Activated naive CD4-positive, alpha-beta T cell treated with anti-CD3 and anti-CD28 coated beads, Interleukin-2, amount 10 ng/mL, durations not matched to agents 7 days and 5 days (primary cell): Measurements from ENCODE around the gene ARHGAP20.
"Not testable (repeated sequence)": the region's sequence is repeated elsewhere in the genome, so short reads cannot be mapped to it uniquely, and the experiment has no call there.

Source experiments
- CTCF ChIA-PET: fragments of 350-600 bp; sonication (Branson Sonifier 250); formaldehyde crosslinking; loops from one replicate; lab custom pipeline; 2021; ENCODE audit warnings: antibody characterized with exemption; lab: Charles Lee
- DNase-seq: peaks from one replicate; pipeline ENCODE4 v3.0.0-alpha.2; 2020
- H3K27ac Mint-ChIP-seq: one replicate; pipeline ENCODE4 v1.8.0; 2021; ENCODE audit warnings: mild to moderate bottlenecking, moderate library complexity, mixed read lengths
- H3K27me3 Mint-ChIP-seq: one replicate; pipeline ENCODE4 v1.8.0; 2021; ENCODE audit warnings: mild to moderate bottlenecking, mixed read lengths
- H3K36me3 Mint-ChIP-seq: one replicate; pipeline ENCODE4 v1.8.0; 2021; ENCODE audit warnings: mixed read lengths
- H3K4me1 Mint-ChIP-seq: one replicate; pipeline ENCODE4 v1.8.0; 2021; ENCODE audit warnings: mixed read lengths
- H3K4me3 Mint-ChIP-seq: one replicate; pipeline ENCODE4 v1.8.0; 2021; ENCODE audit warnings: mild to moderate bottlenecking, moderate library complexity, mixed read lengths
- H3K9me3 Mint-ChIP-seq: one replicate; pipeline ENCODE4 v1.8.0; 2021; ENCODE audit warnings: mixed read lengths

Gene ARHGAP20

DNA sequence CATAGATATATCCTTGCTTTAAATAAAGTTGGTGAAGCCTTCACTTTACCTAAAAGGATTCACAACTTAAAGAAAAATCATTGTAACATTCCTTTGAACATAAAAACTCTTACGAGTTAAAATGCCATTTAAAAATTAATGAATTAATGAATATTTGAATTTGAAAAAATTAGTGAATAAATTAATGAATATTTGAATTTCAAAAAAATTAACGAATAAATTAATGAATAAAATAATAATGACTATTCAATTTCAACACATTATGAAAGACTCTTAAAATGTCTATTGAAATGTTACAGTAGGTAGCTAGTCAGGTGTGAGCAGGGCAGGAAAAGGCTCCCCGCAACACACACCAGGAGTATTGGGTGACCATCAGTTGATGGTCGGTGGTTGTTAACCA lies 22.9 kb downstream of the ARHGAP20 start:
- H3K4me1 Mint-ChIP-seq: no peaks in the 10 kb centered on the region
- H3K27me3 Mint-ChIP-seq: no peaks in the 10 kb centered on the region
- no peaks in the 10 kb centered on the region for H3K9me3 Mint-ChIP-seq
- H3K4me3 Mint-ChIP-seq: no peak overlapping the region
- no peak for DNase-seq
- no peaks in the 10 kb centered on the region for H3K36me3 Mint-ChIP-seq
- no peak overlapping the region for H3K27ac Mint-ChIP-seq
- CTCF ChIA-PET: no interaction called here

DNA sequence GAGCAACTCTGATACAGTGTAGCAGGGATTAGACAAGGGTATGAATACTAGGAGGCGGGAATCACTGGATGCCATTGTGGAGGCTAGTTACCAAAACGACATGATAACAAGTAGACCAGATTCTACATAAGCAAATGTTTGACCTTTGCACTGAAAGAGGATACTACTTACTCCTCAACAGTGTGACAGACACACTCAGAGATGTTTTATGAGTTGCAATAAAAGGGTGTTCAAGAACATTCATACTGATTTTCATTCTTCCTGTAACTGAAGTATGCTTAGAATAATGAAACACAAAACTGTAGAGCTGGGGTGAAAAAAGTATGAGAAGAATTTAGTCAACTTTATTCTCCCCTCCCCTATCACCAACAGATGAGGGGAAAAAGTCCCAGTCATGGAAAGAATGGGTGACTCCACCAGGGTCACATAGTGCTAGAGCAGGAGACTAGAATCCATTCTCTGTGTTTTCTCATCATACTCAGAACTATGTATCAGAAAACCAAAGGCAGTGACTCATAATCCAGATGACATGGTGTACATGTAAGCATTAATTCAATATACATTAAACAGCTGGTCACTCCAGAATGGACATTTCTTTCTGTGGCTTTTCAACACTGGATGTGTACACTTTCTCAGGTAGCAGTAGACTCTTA lies 32.8 kb downstream of the ARHGAP20 start:
- Mint-ChIP-seq H3K4me1 (no peaks in the 10 kb centered on the region), H3K27me3 (no peaks in the 10 kb centered on the region), H3K4me3 (no peak overlapping the region), H3K27ac (no peak overlapping the region), H3K9me3 (no peaks in the 10 kb centered on the region), H3K36me3 (no peaks in the 10 kb centered on the region)
- CTCF ChIA-PET: no interaction called here
- DNase-seq: no peak

DNA sequence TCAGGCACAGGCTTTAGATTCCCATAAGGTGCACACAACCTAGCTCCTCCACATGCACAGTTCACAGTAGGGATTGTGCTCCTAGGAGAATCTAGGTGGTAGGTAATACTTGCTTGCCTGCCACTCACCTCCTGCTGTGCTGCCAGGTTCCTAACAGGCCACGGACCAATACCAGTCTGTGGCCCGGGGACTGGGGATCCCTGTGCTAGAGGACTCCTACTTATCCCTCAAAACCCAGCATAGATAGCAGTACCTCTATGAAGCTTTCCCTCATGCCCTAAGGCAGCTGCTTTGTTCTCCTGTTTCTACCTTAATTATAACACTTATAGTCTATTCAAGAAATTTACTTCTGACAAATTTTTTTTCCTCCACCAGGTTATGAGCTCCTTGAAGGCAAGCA lies 36.7 kb downstream of the ARHGAP20 start:
- H3K9me3 Mint-ChIP-seq: no peaks in the 10 kb centered on the region
- H3K4me1 Mint-ChIP-seq: no peaks in the 10 kb centered on the region
- no peak overlapping the region for H3K4me3 Mint-ChIP-seq
- H3K27me3 Mint-ChIP-seq: no peaks in the 10 kb centered on the region
- H3K36me3 Mint-ChIP-seq: no peaks in the 10 kb centered on the region
- CTCF ChIA-PET: no interaction called here
- DNase-seq: no peak
- no peak overlapping the region for H3K27ac Mint-ChIP-seq

DNA sequence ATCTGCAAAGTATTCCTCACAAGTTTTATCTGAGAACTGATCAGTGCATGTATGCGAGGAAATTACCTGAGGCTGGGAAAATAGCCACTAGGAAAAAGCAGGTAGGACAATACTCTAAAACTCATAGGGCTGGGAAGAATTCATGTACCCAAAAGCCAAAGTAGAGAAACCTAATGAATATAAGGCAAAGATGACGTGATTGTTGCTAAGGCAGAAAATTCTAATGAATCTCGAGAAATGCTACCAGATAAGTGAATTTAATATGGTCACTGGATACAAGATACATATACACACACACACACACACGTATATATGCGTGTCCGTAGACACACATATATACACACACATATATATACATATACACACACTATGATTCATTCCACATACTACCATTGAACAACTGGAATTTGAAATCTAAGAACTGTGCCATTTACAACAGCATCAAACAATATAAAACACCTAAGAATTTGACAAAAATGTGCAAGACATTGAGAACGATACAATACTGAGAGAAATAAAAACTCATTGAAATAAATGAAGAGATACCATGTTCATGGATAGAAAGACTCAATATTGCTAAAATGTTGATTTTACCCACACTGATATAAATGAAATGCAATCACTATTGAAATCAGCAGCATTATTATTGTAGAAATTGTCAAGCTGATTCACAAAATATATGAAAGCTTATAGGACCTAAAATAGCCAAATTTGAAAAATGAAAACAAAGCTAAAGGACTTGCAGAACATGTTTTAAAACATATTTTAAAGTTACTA lies 46.4 kb downstream of the ARHGAP20 start:
- no peaks in the 10 kb centered on the region for H3K9me3 Mint-ChIP-seq
- H3K27me3 Mint-ChIP-seq: no peaks in the 10 kb centered on the region
- CTCF ChIA-PET: no interaction called here
- H3K4me3 Mint-ChIP-seq: no peak overlapping the region
- no peaks in the 10 kb centered on the region for H3K36me3 Mint-ChIP-seq
- H3K27ac Mint-ChIP-seq: no peak overlapping the region
- no peaks in the 10 kb centered on the region for H3K4me1 Mint-ChIP-seq
- no peak for DNase-seq

DNA sequence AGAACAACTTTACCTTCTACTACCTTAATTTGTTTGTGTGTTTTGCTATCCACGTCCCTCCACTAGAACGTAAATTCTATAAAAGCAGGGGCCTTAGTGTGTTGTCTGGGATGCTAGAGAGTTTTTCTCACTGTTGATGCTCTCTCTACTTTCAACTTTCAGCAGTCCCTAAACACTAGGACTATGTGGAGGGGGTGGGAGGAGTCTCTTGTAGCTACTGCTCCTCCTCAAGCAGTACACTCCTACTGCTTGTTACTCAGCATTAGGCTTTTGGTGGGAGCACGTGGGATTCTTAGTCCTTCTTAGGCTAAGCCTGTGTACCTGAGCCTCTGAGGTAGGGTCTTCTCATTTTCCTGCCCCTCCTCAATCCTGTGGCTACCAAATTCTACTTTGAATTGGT lies 56.3 kb downstream of the ARHGAP20 start:
- no peak for DNase-seq
- Mint-ChIP-seq H3K4me1 (no peaks in the 10 kb centered on the region), H3K4me3 (no peak overlapping the region), H3K27me3 (peaks cover 4% of the 10 kb centered on the region), H3K36me3 (no peaks in the 10 kb centered on the region), H3K9me3 (peaks cover 2% of the 10 kb centered on the region), H3K27ac (no peak overlapping the region)
- CTCF ChIA-PET: no interaction called here

DNA sequence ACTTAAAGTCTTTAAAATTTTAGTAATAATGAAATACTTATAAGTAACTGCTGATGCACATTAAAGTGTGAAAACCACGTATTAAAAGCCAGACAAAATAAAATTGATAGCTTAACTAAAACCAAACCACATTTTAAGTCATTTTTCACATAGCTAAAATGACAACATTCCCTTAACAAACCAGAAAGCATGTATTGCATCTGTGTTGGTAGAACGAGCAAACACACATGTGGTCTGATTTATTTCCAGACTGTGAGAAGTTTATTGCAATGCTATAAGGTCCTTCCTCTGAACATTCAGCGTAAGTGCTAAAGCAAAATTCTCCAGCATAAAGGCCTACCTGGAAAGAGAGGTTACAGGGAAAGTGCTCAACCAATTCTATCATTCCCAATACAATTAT lies 57.8 kb downstream of the ARHGAP20 start:
- Mint-ChIP-seq H3K9me3 (peaks cover 5% of the 10 kb centered on the region), H3K4me1 (no peaks in the 10 kb centered on the region), H3K4me3 (no peak overlapping the region), H3K27me3 (peaks cover 4% of the 10 kb centered on the region), H3K27ac (no peak overlapping the region), H3K36me3 (no peaks in the 10 kb centered on the region)
- CTCF ChIA-PET: no interaction called here
- no peak for DNase-seq

DNA sequence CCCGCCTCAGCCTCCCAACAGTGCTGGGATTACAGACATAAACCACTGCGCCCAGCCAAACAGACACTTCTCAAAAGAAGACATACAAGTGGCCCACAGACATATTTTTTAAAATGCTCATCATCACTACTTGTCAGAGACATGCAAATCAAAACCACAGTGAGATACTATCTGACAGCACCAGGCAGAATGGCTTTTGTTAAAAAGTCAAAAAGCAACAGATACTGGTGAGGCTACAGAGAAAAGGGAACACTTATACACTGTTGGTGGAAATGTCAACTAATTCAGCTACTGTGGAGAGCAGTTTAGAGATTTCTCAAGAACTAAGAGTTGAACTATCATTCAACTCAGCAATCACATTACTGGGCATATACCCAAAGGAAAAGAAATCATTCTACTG lies 67.0 kb downstream of the ARHGAP20 start:
- Mint-ChIP-seq H3K27me3 (no peaks in the 10 kb centered on the region), H3K27ac (no peak overlapping the region), H3K36me3 (no peaks in the 10 kb centered on the region), H3K4me3 (no peak overlapping the region), H3K4me1 (no peaks in the 10 kb centered on the region), H3K9me3 (no peaks in the 10 kb centered on the region)
- CTCF ChIA-PET: no interaction called here
- no peak for DNase-seq

DNA sequence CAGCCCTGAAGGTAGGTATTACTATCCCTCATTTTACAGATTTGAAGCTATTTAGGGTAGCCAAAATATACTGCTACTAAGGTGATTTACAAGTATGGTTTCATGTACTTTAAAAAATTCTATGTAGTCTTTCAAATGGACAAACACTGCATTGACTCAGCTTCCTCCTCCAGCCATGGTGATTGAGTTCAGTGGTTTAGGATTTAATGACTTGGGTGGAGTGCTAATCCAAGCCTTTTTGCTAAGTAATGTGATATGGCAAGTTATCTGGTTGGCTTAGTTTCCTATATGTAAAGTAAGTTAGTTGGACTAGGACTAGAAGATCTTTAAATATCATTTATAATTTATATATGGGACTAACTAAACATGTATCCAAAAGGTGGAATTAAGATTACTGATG lies 77.9 kb downstream of the ARHGAP20 start:
- Mint-ChIP-seq H3K27ac (no peak overlapping the region), H3K9me3 (no peaks in the 10 kb centered on the region), H3K4me3 (no peak overlapping the region), H3K27me3 (peaks cover 3% of the 10 kb centered on the region), H3K4me1 (no peaks in the 10 kb centered on the region), H3K36me3 (no peaks in the 10 kb centered on the region)
- DNase-seq: no peak
- CTCF ChIA-PET: no interaction called here

DNA sequence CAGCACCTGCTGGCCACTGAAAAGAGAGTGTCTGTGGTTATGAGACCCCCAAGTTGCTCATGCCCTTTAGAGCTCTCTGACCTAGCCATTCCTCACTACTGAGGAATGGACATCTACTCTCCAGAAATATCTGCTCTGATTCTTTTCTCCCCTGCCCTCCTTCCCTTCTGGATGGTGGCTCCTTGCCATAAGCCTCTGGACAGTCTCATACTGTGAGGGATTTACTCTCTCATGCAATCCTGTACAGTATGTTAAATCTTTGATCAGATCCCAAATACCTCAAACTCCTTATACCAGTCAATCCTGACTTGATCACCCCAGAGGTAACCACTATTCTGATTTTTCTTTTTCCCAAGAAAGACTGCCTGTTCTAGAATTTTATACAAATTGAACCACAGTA lies 80.7 kb downstream of the ARHGAP20 start:
- Mint-ChIP-seq H3K27me3 (peaks cover 3% of the 10 kb centered on the region), H3K4me1 (no peaks in the 10 kb centered on the region), H3K9me3 (no peaks in the 10 kb centered on the region), H3K27ac (no peak overlapping the region), H3K36me3 (no peaks in the 10 kb centered on the region), H3K4me3 (no peak overlapping the region)
- CTCF ChIA-PET: no interaction called here
- no peak for DNase-seq

DNA sequence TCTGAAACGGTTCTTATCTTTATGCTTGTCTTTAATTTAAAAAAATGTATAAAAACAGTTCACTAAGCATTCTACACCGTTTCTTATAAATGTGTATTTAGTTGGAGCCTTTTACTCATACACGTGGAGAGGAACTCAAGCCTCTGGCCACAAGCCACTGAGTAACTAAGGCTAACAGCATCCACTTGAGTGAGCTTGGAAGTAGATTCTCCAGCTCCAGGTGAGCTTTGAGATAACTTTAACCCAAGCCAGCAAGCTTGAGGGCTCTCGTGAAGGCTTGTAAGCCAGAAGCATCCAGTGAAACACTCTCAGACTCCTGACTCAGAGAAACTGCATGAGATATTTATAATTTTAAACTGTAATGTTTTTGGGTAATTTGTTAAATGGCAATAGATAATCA lies 82.6 kb downstream of the ARHGAP20 start:
- H3K27ac Mint-ChIP-seq: no peak overlapping the region
- H3K4me3 Mint-ChIP-seq: no peak overlapping the region
- no peak for DNase-seq
- no peaks in the 10 kb centered on the region for H3K9me3 Mint-ChIP-seq
- no peaks in the 10 kb centered on the region for H3K4me1 Mint-ChIP-seq
- CTCF ChIA-PET: no interaction called here
- H3K27me3 Mint-ChIP-seq: peaks cover 3% of the 10 kb centered on the region
- no peaks in the 10 kb centered on the region for H3K36me3 Mint-ChIP-seq

DNA sequence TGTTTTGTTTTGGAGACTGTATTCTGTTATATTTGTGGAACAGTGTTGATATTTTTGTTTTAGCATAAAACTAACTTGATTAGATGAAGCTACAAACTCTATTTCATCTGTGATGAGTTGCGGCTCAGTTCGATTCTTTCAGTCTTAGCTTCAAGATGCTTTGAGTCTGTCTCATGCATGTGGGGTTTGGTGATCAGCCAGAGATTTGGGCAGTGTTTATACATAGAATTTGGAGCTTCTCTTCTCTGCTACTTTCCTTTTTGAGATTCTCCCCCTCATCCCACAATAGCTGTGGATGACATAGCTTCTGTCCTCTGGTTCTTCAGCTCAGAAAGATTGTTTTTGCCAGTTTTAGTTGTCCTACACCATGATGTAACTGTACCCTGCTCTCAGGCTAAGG lies 90.4 kb downstream of the ARHGAP20 start:
- no peaks in the 10 kb centered on the region for H3K27me3 Mint-ChIP-seq
- H3K9me3 Mint-ChIP-seq: no peaks in the 10 kb centered on the region
- no peaks in the 10 kb centered on the region for H3K4me1 Mint-ChIP-seq
- no peak for DNase-seq
- H3K27ac Mint-ChIP-seq: no peak overlapping the region
- CTCF ChIA-PET: interaction anchor here (0.6 kb wide), 1 partner anchor 313 kb away, joined by 3 read pairs; no protein-coding TSS in a partner anchor
- H3K4me3 Mint-ChIP-seq: no peak overlapping the region
- H3K36me3 Mint-ChIP-seq: no peaks in the 10 kb centered on the region

DNA sequence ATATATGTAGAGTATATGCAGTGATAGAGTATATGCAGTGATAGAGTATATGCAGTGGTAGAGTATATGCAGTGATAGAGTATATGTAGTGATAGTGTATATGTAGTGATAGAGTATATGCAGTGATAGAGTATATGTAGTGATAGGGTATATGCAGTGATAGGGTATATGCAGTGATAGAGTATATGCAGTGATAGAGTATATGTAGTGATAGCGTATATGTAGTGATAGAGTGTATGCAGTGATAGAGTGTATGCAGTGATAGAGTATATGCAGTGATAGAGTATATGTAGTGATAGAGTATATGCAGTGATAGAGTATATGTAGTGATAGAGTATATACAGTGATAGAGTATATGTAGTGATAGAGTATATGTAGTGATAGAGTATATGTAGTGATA lies 92.9 kb downstream of the ARHGAP20 start:
- H3K4me1 Mint-ChIP-seq, H3K27ac Mint-ChIP-seq, H3K27me3 Mint-ChIP-seq, H3K36me3 Mint-ChIP-seq, CTCF ChIA-PET, H3K4me3 Mint-ChIP-seq, H3K9me3 Mint-ChIP-seq, DNase-seq: not testable (repeated sequence)

DNA sequence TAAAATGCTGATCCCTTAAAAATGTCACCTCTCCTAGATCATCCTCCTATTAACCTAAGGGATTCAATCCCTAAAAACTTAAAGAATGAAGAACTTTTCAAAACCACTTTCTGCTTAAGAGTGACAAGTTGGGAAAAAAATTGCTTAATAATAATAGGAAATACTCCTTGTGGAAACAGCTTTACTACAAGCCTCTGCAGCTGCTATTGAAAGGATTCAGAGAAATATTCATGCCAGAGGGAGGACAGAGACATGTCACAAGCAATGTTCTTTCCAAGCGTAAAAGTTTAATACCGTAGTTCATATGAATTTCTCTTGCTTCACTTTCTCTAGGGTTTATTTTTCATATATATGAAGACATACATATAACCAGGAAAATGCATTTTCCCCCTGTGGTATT lies 98.2 kb downstream of the ARHGAP20 start:
- Mint-ChIP-seq H3K4me3 (no peak overlapping the region), H3K27me3 (no peaks in the 10 kb centered on the region), H3K4me1 (no peaks in the 10 kb centered on the region), H3K27ac (no peak overlapping the region), H3K36me3 (no peaks in the 10 kb centered on the region), H3K9me3 (no peaks in the 10 kb centered on the region)
- CTCF ChIA-PET: no interaction called here
- DNase-seq: no peak

DNA sequence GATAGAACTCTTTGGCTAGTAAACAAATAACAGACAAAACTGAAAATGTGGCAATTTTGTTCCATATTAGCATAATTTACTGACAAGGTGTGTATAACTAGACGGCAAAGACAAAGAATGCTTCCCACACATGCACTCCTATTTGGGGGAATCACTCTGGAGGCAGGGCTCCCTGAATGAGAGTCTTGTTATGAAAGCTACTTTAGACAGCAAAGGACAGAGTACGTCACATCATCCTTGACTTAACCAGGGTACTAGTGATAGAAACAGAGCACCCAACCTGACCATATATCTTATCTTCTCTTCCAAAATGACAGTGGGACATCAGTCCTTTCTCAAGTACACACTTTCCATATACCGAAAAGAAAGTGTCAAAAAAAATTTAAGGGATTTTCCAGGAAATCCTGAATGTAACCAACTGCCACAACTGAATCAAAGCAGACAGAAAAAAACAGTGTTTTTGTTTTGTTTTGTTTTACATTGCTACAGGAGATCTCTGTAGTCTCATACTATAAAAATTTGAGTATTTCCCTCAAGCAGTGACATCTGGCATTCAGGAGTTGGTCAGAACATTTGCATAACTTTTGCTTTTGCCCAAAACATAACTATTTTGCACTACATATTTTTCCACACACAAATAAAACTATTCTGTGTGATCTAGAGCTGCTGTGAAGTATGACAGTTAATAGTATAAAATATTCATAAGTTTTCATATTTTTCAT lies 98.9 kb downstream of the ARHGAP20 start:
- CTCF ChIA-PET: no interaction called here
- no peaks in the 10 kb centered on the region for H3K27me3 Mint-ChIP-seq
- no peaks in the 10 kb centered on the region for H3K4me1 Mint-ChIP-seq
- H3K27ac Mint-ChIP-seq: no peak overlapping the region
- no peaks in the 10 kb centered on the region for H3K9me3 Mint-ChIP-seq
- DNase-seq: no peak
- H3K36me3 Mint-ChIP-seq: no peaks in the 10 kb centered on the region
- no peak overlapping the region for H3K4me3 Mint-ChIP-seq

DNA sequence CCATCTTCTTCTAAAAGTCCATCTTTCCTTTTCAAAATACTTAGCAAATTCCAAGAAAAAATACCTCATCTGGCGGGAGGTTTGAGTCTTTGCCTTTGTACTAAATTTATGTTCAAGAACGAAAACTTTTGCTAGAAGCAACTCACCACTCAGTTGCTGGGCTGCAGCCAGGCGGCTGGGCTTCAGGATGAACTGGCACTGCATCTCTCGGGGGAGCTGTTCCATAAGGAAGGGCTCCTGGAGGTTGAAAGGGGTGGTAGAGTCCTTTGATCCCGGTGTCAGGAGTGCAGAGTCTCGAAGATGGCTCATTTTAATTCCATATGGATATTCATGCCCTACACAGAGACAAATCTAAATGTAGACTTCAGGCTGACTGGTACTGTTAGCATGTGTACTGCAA lies 105.8 kb downstream of the ARHGAP20 start:
- no peak for DNase-seq
- H3K36me3 Mint-ChIP-seq: no peaks in the 10 kb centered on the region
- no peaks in the 10 kb centered on the region for H3K27me3 Mint-ChIP-seq
- no peak overlapping the region for H3K27ac Mint-ChIP-seq
- CTCF ChIA-PET: no interaction called here
- H3K9me3 Mint-ChIP-seq: no peaks in the 10 kb centered on the region
- H3K4me3 Mint-ChIP-seq: no peak overlapping the region
- no peaks in the 10 kb centered on the region for H3K4me1 Mint-ChIP-seq
